DMS53 (cell line): ENCODE measurements around the gene FBXL22.
A peak's percentile ranks its signal among the peaks of the same experiment; 100 is the strongest.

ENCODE experiments used
- DNase-seq: peaks from one replicate; lab custom pipeline; 2025; lab: John Stamatoyannopoulos, UW

Gene FBXL22, protein sequence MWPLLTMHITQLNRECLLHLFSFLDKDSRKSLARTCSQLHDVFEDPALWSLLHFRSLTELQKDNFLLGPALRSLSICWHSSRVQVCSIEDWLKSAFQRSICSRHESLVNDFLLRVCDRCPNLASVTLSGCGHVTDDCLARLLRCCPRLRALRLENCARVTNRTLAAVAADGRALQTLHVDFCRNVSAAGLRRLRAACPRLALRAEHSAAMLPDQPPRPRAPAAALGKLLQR

DNA sequence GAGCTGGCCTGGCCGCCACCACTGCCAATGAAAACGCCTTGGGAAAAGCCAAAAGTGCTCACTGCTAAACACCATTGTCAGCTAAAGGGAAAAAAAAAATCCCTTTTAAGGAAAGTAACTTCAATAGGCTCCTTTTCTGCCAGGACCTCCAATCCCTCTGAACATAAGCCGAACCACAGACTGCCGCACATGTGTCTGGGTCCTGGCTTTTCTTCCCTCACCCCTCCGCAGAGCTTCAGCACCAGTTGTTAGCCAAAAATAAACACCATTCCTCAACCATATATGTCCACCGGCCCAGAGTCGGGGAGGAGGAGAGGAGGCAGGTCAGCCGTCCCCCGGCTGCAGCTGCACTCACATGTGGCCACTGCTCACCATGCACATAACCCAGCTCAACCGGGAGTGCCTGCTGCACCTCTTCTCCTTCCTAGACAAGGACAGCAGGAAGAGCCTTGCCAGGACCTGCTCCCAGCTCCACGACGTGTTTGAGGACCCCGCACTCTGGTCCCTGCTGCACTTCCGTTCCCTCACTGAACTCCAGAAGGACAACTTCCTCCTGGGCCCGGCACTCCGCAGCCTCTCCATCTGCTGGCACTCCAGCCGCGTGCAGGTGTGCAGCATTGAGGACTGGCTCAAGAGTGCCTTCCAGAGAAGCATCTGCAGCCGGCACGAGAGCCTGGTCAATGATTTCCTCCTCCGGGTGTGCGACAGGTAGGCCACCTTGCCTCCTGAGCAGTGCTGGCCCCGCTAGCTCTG lies at the start of gene FBXL22:
Gene FBXL22, plus strand, starts transcription at position 350 of the 753 bp plus-strand sequence. Its CDS starts 6 bp downstream, at position 356.
- DNase-seq: peak; percentile 95

DNA sequence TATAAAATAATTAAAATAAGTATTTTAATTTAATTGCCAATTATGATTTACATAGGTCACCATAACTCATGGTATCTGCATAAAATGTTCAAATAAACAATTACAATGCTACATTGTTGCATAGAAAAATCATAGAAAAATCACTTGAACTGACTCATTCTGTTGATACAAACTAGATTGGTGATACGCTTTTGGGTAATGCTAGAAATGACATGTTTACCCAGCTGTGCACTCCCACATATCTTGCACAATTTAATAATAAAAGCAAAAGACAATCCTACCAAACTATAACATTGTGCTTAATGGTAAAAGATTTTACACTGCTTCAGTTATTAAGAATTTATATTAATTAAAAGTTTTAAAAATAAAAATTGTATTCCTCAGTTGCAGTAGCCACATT lies 45.8 kb upstream of the FBXL22 start:
- DNase-seq: peak; percentile 34

DNA sequence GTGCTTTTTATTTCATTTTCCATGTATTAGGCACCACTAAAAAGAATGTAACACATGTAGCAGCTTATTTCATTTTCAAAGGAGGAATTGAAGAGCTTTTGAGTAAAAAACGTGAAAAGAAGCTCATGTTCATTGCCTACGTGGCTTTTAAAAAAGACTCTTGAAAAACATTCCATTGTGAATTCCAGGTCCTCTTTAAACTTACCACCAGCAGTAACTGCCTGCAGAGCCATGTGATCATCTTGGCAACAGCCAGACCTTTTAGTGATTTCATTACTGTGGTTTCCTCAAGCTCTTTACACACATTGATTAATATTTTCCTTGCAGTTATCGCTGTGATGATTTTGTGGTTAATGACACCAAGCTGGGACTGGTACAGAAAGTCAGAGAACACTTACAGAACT lies 43.8 kb upstream of the FBXL22 start:
- DNase-seq: no peak

DNA sequence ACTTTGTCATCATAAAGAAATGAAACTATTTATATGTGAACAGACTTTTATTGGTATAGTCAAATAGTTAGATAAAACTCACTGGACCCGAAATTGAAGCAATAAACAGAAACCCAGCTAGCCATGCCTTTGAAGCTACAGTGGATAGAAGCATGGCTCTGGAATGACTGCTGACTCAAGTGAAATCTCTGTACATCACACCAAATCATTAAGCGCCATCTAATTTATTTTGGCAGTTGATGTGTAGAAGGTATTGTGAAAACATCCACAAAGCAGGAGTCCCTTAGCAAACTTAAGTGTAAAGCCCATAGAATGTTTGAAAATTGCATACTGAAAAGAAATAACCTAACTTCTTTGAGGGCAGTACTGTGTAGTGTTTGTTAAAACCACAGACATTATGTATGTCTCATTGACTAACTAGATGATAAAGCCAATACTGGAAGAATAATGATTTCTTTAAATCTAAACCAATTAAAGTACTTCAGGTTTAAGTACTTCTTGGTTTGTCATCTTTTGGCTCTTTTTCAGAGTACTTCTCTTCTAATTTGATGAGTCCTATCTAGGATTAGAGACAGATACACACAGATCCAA lies 42.8 kb upstream of the FBXL22 start:
- no peak for DNase-seq

DNA sequence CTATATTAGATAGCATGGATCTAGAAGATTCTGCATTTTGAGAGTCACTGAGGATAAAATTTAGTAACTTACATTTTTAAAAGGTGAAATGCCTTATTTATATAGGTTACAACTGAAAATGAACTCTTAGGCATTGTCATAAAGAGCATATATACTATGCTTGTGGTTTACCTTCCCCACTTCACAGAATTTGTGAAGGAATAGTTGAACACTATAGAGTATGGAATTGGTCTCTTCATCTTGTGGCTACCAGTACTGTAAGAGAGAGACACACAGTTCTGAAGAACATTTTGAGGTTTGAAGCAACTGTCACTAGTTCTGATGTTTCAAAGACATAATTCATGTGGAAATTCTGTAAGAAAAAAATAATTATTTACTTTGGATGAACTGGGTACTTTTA lies 41.7 kb upstream of the FBXL22 start:
- no peak for DNase-seq

DNA sequence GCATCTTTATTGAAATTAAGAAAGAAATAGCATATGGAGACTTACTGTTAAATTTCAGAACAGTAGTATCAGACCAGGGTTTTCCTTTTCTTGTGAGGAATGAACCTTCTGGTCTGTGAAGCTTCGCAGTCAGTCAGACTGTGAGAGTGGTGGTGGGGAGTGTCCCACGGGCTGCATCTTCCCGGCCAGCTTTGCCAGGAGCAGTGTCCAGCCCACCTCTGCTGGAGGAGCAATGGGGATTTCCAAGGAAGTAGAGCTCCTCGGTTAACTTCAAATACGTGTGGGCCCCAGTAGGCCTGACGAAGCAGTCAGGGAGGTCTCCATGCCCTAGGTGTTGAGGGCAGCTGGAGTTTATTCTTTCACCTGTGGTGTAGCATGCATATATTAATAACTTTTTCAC lies 40.9 kb upstream of the FBXL22 start:
- DNase-seq: no peak

DNA sequence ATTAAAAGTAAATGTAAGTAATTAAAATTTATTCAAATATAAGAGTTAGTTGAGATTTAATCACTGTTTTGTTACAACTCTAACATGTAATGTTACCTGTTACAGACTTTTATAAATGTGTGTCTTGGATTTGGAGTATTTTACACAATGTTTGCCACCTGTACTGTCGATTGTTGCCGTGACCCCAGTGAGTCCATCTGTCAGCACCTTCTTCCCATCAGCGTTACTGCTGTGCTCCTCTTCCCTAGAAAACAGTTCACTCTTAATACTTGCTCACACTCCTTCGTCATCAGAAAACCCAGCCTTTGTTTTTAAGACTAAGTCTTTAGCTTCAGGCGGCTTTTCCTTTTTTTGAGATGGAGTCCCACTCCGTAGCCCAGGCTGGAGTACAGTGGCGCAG lies 40.5 kb upstream of the FBXL22 start:
- DNase-seq: no peak

DNA sequence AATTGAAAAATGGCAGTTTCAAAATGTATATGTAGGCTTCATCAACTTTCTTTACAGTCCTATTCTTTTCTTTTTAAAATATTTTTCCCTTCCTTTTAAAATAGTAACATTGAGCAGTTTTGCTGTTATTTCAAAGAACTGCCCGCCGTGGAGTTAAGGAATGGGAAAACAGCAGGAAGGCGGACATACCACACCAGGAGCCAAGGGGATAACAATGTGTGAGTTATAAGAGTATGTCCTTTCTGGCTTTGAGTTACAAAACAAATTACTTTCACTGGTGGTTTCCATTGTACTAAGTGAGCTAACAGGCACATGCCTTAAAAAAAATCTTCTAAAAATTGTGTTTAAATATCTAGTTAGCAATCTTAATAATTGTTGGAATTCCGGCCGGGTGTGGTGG lies 37.4 kb upstream of the FBXL22 start:
- no peak for DNase-seq

DNA sequence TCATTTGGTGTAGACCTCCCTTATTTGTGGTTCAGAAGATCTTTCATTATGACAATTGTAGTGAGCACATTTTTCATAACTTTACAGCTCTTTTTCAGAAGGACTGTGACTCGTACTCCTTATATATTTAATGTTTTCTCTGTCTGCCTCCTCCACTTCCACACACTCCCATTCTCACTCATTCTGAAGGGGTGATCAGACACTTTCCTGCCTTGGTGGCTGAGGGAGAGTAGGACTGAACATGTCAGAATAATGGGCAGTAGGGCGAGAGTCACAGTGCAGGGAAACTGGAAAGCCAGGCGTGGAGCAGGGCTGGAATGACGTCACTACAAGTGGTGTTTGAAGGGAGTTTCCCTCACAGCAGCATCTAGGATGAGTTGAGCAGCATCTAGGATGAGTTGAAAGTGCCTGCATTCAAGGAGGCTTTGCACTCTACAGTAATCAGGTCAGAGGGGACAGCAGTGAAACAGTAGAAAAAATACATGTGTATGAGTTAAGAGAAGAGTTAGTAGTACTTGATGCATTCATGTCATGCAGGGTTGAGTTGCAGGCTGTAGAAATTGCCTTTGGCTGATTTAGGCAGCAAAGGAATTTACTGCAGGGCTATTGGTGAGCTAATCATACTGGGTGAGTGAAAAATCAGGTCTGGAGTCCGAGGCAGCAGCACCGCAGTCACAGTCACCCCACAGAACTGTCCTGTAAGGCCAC lies 36.3 kb upstream of the FBXL22 start:
- no peak for DNase-seq

DNA sequence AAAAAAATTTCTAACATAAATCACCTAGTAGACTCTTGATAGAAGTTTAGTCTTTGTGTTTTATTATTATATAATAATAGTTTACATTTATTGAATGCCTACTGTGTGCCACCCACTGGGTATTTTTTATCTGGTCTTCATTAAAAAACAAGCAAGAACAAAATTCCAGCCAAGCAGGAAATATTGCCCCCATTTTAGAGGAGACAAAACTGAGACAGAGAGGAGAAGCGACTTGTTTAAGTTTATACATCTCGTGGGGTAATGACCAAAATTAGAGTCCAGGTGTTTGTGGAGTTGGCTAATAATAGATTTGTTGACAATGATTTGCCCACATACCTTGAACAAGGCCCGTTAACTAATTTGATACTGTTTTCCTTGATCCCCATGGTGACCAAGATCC lies 33.1 kb upstream of the FBXL22 start:
- DNase-seq: no peak

DNA sequence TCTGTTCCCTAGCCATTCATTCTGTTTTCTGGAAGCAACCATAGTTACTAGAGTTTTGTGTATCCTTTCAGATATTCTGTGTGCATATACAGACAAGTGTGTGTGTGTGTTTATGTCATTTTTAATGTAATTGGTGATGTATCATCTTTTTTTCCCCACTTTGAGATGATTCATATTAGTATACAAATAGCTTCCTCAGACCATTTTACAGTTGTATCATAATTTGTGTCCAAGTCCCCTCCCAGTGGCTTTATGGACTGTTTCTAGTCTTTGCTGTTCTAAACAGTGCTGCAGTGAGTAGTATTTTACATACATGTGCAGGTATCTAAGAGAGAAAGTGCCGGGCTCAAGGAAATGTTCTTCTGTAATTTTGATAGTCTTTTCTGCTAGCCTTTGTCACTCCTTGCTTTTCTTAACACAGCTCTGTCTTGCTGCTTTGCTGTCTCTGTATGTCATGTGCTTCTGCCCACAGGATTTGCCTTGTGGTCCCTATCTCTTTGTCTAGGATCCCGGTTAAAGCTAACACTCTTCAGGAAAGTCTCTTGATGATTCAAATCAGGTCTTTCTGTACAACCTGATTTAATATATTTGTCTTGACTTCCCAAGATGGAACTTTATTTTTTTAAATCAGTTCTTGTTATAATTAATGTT lies 31.5 kb upstream of the FBXL22 start:
- peak; percentile 3 for DNase-seq

DNA sequence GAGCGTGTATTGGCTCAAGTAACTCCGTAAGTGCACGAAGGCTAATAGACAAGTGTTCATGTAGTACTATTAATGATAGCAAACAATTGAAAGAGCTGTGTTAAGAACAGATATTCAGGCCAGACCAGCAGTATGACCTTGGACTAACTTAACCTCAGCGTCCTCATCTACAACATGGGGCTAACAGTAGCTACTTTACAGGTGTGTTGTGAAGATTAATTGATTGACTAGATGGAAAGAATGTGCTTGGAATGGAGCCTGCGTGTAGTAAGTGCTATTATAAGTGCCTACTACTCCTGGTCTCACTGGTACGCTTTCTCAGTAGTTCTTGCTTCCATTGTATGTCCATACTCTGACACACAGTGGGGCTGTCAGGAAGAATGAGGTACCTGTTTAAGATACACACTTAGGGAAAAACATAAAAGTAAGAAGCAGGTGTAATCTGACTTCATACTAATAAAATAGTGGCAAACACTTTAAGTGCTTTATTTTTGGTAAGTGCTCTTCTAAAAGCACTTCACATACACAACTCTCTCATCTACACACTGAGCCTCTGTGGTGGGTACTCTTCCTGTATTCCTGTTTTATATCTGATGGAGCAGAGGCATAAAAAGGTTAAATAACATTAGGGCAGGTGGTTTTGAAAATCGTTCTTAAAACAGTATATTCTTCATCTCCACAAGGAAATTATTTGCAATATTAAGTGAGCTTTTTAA lies 24.3 kb upstream of the FBXL22 start:
- no peak for DNase-seq

DNA sequence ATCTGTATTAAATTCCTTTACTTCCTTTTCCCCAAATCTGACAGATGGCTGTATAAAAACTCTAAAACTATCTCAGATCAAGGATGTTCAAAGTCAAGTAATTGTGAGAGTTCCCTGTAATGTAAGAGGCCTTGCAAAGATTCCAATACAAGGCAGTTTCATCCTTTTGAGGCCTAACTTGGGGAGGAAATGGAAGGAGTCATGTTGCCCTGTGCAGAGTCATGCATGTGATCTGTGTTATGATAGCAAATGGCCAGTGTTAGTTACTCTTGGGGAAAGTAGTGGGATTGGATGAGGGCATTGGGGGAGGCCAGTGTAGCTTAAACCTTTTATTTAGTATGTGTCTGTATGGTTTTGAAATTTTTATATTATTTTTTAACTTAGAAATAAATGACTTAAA lies 23.7 kb upstream of the FBXL22 start:
- no peak for DNase-seq

DNA sequence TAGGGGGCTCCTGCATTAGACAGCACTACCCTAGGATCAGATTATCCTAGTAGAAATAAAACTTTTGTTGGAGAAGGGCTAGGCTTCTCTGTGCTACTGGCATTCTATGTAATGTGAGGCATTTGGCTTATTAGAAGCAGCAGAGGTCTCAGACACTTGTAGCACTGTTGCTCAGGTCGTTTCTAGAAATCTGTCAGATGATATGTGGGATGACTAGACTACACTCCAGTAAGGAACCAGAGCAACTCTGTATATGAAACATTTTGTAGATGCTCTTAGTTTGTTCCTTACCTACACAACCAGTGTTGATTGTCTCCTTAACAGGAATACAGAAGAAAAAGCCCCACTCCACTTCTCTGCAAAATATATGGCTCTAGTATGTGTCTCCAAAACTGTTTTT lies 21.9 kb upstream of the FBXL22 start:
- no peak for DNase-seq

DNA sequence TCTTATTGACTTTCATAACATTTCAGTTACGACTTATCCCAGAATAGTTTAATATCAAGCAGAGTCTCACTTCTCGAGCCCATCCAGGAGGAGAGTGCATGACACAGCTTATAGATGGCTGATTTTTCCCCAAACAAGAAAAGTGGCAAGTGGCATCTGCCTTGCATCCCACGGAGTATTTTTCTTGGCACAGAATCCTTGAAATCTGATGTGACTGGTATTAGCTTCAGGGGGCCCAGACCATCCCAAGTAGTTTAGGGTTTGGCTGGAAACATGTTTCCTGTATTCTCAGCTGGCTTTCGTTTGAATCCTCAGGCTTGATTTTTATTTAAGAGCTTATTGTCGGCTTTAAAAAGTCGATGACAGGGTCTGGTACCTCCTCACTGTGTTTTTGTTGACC lies 20.7 kb upstream of the FBXL22 start:
- no peak for DNase-seq

DNA sequence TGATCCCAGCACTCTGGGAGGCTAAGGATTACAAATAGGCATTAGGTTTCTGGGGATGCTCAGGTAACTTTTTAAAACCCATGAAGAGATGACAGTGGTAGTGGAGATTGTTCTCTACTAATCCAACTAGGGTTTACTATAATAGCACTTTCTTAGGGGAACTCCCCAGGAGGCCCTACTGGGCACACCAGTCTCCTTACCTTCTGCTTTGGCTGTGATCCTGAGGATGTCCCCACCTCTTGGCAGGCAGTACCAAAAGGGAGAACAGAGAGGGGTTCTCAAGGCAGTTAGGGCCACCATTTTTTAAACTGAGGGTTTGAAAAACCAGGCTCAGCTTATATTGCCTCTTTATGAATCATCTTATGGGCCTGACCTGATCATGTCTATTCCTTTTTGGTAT lies 15.0 kb upstream of the FBXL22 start:
- no peak for DNase-seq

DNA sequence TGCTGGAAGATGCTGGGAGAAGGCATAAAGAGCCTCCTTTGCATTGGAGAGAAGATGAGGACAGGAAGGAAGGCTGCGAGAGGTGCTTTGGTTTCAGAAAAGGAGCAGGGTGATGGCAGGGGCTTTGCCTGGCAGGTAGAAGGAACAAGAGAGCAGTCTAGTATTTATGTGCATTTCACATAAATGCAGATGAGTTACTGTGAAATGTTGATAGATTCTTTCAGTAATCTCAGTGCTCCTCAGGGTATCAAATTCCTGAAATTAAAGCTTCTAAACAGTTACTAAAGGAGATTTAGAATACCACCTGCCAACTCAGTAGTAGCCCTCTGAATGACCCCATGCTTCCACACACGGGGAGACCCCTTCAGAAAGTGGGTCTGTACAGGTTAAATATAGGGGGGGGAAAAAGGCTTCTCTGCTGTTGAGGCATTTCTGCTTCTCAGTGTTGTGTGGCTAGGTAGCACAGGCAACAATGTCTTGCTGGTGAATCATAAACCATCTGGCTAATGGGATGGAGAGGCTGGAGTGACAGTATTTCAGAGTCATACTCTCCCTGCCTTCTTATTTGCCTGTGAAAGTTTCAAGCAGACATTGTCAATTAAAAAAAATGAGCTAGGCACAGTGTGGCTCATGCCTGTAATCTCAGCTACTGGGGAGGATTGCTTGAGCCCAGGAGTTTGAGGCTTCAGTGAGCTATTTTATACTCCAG lies 14.3 kb upstream of the FBXL22 start:
- no peak for DNase-seq

DNA sequence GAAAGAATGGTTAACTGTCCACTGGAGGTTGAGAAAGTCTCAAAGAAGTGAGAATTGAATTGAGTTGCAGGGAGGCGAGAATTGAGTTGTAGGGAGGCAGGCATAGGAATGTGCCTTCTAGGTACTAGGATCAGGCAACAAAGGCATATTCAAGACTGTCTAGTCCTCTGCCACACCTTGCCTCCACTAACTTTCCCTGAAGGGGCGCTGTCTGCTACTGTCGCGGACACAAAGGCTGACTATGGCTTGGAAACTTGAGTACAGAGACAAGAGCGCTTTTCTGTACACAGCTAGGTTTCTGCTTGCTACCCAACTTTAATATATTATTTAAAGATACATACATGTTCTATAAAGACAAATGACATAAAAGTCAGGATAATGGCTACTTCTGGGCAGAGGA lies 10.4 kb upstream of the FBXL22 start:
- peak; percentile 7 for DNase-seq

DNA sequence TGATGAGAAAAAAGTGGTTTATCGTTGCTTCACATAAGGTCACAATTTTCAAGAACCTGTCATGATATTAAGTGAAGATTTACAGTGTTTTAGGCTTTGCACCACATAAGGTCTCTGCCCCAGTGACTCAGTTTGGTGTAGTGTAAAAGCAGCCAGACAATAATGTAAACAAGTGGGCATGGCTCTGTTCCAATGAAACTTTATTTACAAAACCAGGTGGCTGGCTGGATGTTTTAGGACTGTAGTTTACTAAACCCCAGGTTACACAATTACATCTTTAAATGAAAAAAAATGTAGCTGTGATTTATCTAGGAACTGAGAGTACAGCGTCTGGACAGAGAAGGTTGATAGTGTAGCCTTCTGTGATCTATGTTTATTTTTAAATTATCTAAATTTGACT lies 9.7 kb upstream of the FBXL22 start:
- peak; percentile 6 for DNase-seq

DNA sequence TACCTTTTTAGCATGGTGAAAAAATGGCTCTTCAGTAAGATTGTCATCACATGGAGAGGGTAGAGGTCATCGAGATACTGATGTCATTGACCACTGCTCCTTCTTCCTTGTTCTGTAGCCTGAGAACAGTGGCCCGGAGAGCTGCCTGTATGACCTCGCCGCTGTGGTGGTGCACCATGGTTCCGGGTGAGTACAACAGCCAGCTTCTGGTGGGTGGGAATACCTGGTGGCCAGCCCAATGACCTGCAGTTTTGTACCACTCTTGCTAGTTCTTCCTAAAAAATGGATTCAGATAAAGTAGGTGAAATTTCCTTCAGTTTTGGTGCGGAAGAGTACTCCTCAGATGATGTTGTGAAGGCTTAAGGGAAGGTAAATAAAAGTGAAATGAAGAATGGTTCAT lies 8.4 kb upstream of the FBXL22 start:
- DNase-seq: peak; percentile 5
